Endothelial cell of umbilical vein (primary cell): Measurements from ENCODE around the gene RALGAPA1. TPM values are rescaled to one million over a fixed set of nuclear protein-coding genes. Genes with fewer than 3 reads are reported as not detected.

Experiments
- BruUV-seq: library from RNA; stranded (reverse); fragments of 400-500 nt; replicated peaks from 2 replicates; lab custom pipeline; 2021; lab: Mats Ljungman, UMichigan
- CTCF ChIA-PET: fragments of 300-600, 350-600 bp; sonication (Branson Sonifier 250); formaldehyde crosslinking; loops from one replicate; lab custom pipeline; 2021; ENCODE audit warnings: antibody characterized with exemption, inconsistent platforms; lab: Charles Lee
- POLR2A ChIA-PET: fragments of 300-600, 350-600 bp; sonication (Branson Sonifier 250); formaldehyde crosslinking; loops from one replicate; lab custom pipeline; 2021; ENCODE audit warnings: antibody characterized with exemption, inconsistent platforms; lab: Charles Lee
- DNase-seq: peaks from one replicate; pipeline ENCODE4 v3.0.0-alpha.2; 2011; ENCODE audit warnings: low read depth, low spot score
- FAIRE-seq: peaks from 2 replicates; lab custom pipeline; 2011; peaks lifted over from hg19 to GRCh38; lab: Jason Lieb, UNC
- H2AFZ ChIP-seq: 2 replicates; pipeline ENCODE4 v1.6.0; 2012; ENCODE audit warnings: low read depth, low read length, control low read depth, inconsistent platforms
- H3K27ac ChIP-seq: 2 replicates; pipeline ENCODE4 v1.5.1; 2011; ENCODE audit warnings: low read depth, mild to moderate bottlenecking, control low read depth, low read length, moderate library complexity; ENCODE audit not compliant: insufficient read depth
- H3K27me3 ChIP-seq, 2 experiments: 2 replicates each; pipeline versions ENCODE4 v1.6.0 to v1.6.1; 2011; ENCODE audit warnings: low read length in 2 of 2, mixed read lengths in 1 of 2; ENCODE audit not compliant: control insufficient read depth in 2 of 2, insufficient read depth in 2 of 2
- H3K36me3 ChIP-seq, 2 experiments: 2 replicates in 1 of 2; 3 replicates in 1 of 2; pipeline ENCODE4 v1.5.1; 2011; ENCODE audit warnings: low read length in 2 of 2, mild to moderate bottlenecking in 1 of 2, moderate library complexity in 1 of 2; ENCODE audit not compliant: control insufficient read depth in 2 of 2, insufficient read depth in 2 of 2; ENCODE audit errors: extremely low read depth in 1 of 2
- H3K4me1 ChIP-seq: 3 replicates; pipeline ENCODE4 v1.5.1; 2011; ENCODE audit warnings: mild to moderate bottlenecking, low read length; ENCODE audit not compliant: control insufficient read depth, insufficient read depth; ENCODE audit errors: extremely low read depth
- H3K4me2 ChIP-seq: 2 replicates; pipeline ENCODE4 v1.6.1; 2011; ENCODE audit warnings: low read length, control low read depth, mixed read lengths; ENCODE audit not compliant: insufficient read depth
- H3K4me3 ChIP-seq, 3 experiments: fragments of 200-600 bp in 1 of 3; sonication (generic), shearing (Covaris generic) in 1 of 3; replicated peaks in 1 of 3; 2 replicates each; pipeline ENCODE4 v1.5.1; 2011 to 2016; ENCODE audit warnings: control low read depth in 3 of 3, low read length in 3 of 3, mild to moderate bottlenecking in 2 of 3, inconsistent platforms in 1 of 3, low read depth in 1 of 3, moderate library complexity in 1 of 3; ENCODE audit not compliant: insufficient read depth in 1 of 3
- H3K79me2 ChIP-seq: 2 replicates; pipeline ENCODE4 v1.6.0; 2012; ENCODE audit warnings: low read length, inconsistent platforms; ENCODE audit not compliant: control insufficient read depth, insufficient read depth
- H3K9ac ChIP-seq: replicated peaks from 2 replicates; pipeline ENCODE3; 2011; ENCODE audit warnings: low read length, control low read depth; ENCODE audit not compliant: insufficient read depth; ENCODE audit errors: extremely low read depth
- H3K9me1 ChIP-seq: replicated peaks from 3 replicates; pipeline ENCODE4 v1.6.0; 2011; ENCODE audit warnings: mild to moderate bottlenecking, low read length; ENCODE audit not compliant: control insufficient read depth, insufficient read depth; ENCODE audit errors: extremely low read depth
- H3K9me3 ChIP-seq: replicated peaks from 2 replicates; pipeline ENCODE4 v1.5.1; 2012; ENCODE audit warnings: low read length, inconsistent platforms; ENCODE audit not compliant: control insufficient read depth, insufficient read depth
- H4K20me1 ChIP-seq: replicated peaks from 2 replicates; pipeline ENCODE3; 2011; ENCODE audit warnings: mild to moderate bottlenecking, low read length; ENCODE audit not compliant: control insufficient read depth, insufficient read depth; ENCODE audit errors: extremely low read depth
- CTCF ChIP-seq, 2 donors: IDR thresholded peaks; 1 replicate in 1 of 2; 2 replicates in 1 of 2; pipeline ENCODE4 v1.5.1; 2011; ENCODE audit warnings: low read length in 2 of 2, mild to moderate bottlenecking in 2 of 2, moderate library complexity in 2 of 2, control low read depth in 1 of 2, inconsistent platforms in 1 of 2, low read depth in 1 of 2; ENCODE audit not compliant: insufficient read depth in 1 of 2; ENCODE audit errors: extremely low read depth in 1 of 2
- EZH2 ChIP-seq: IDR thresholded peaks from 2 replicates; pipeline ENCODE4 v1.6.1; 2012; ENCODE audit warnings: borderline replicate concordance, low read depth, mild to moderate bottlenecking, moderate library complexity, low read length, inconsistent platforms; ENCODE audit not compliant: severe bottlenecking
- FOS ChIP-seq: IDR thresholded peaks from 2 replicates; pipeline ENCODE4 v1.6.1; 2011; ENCODE audit warnings: mild to moderate bottlenecking, low read length, moderate library complexity, borderline replicate concordance; ENCODE audit not compliant: insufficient read depth
- GATA2 ChIP-seq: IDR thresholded peaks from 2 replicates; pipeline ENCODE4 v1.7.0; 2011; ENCODE audit warnings: low read depth, mild to moderate bottlenecking, moderate library complexity, mixed read lengths, low read length; ENCODE audit not compliant: insufficient read length, insufficient read depth
- JUN ChIP-seq: IDR thresholded peaks from 2 replicates; pipeline ENCODE4 v1.6.1; 2011; ENCODE audit warnings: borderline replicate concordance, low read depth; ENCODE audit not compliant: insufficient read length, insufficient read depth
- MAX ChIP-seq: IDR thresholded peaks from 2 replicates; pipeline ENCODE4 v1.6.1; 2011; ENCODE audit not compliant: insufficient read depth, insufficient read length
- MYC ChIP-seq: IDR thresholded peaks from one replicate; pipeline ENCODE4 v1.6.1; 2011; ENCODE audit warnings: mild to moderate bottlenecking, low read depth, low read length
- POLR2A ChIP-seq: IDR thresholded peaks from 2 replicates; pipeline ENCODE4 v1.6.1; 2012; ENCODE audit warnings: low read depth, mild to moderate bottlenecking, control low read depth, low read length
- POLR2AphosphoS5 ChIP-seq: IDR thresholded peaks from 2 replicates; pipeline ENCODE4 v1.6.1; 2012; ENCODE audit warnings: low read depth, mild to moderate bottlenecking, control low read depth, low read length, moderate library complexity; ENCODE audit not compliant: insufficient read depth
- dilution Hi-C: fragments of 300-500 bp; cut with MboI; formaldehyde crosslinking; loops from one replicate; pipeline ENCODE4 v1.15.0; 2019; ENCODE audit warnings: low sequenced_read_pairs; ENCODE audit not compliant: extremely low pct_ligation_motif_present
- intact Hi-C: fragments of 100-400 bp; cut with micrococcal nuclease; formaldehyde crosslinking; loops from one replicate; pipeline ENCODE4 v1.10.0; 2022
- polyA plus RNA-seq, 4 experiments: library from polyadenylated mRNA; depleted of rRNA in 3 of 4; stranded (reverse) in 3 of 4; unstranded in 1 of 4; fragments of >200 nt; gene quantifications; 2 replicates each; pipeline versions ENCODE4 v1.2.1 to v1.2.3, GENCODE V29; 2011 to 2012; ENCODE audit warnings: missing spikeins in 1 of 4
- total RNA-seq: library from RNA; stranded (reverse); gene quantifications from 2 replicates; pipeline ENCODE4 v1.2.3, GENCODE V29; 2021

Gene RALGAPA1
- total and polyA plus RNA-seq, 2 donors (not counting 3 experiments of a cell fraction or from before 2014, with no cell fraction given): 6.1 to 30.9 TPM

- CTCF ChIA-PET: interaction anchor here (1.2 to 5.1 kb wide), 3 partner anchors 29 to 152 kb away, joined by 3 to 28 read pairs (median 4); no protein-coding TSS in a partner anchor
- POLR2A ChIA-PET: no interaction called here
- dilution Hi-C loops (no loop called here), intact Hi-C loops (no loop called here)
- H3K9me3 ChIP-seq: no peaks in the 10 kb centered on the region
- no peaks in the 10 kb centered on the region for H3K9me1 ChIP-seq
- no peak overlapping the region for H3K4me3 ChIP-seq
- no peaks in the 10 kb centered on the region for H4K20me1 ChIP-seq
- no peak for DNase-seq
- no peaks in the 10 kb centered on the region for H3K79me2 ChIP-seq
- no peak overlapping the region for H3K9ac ChIP-seq
- peaks cover 17% of the 10 kb centered on the region for H3K4me1 ChIP-seq
- H3K36me3 ChIP-seq: no peaks in the 10 kb centered on the region
- peaks cover 30 to 46% of the 10 kb centered on the region in 2 experiments for H3K27me3 ChIP-seq
- no peak overlapping the region for H3K27ac ChIP-seq
- TF ChIP-seq EZH2 (peak; percentile 4), FOS (no peak)
- no TSS peak for BruUV-seq
- FAIRE-seq: no peak
- no peak overlapping the region for H3K4me2 ChIP-seq
- no peak overlapping the region for H2AFZ ChIP-seq
Measured at GRCh38 chr14:35535483-35536112, 273.5 kb downstream of the RALGAPA1 start.

GRCh38 chr14:35534873-35535482 lies 274.1 kb downstream of the RALGAPA1 start:
- Histone ChIP-seq H2AFZ (no peak overlapping the region), H3K27ac (no peak overlapping the region), H3K4me1 (peaks cover 17% of the 10 kb centered on the region), H3K79me2 (no peaks in the 10 kb centered on the region), H3K4me3 (peak overlapping the region in 1 of 3 experiments; percentile 63), H3K9me1 (no peaks in the 10 kb centered on the region), H4K20me1 (no peaks in the 10 kb centered on the region), H3K9me3 (no peaks in the 10 kb centered on the region), H3K4me2 (peak overlapping the region; percentile 20), H3K36me3 (no peaks in the 10 kb centered on the region), H3K9ac (no peak overlapping the region), H3K27me3 (peaks cover 36 to 52% of the 10 kb centered on the region in 2 experiments)
- ChIA-PET POLR2A (no interaction called here), CTCF (interaction anchor here (2.1 to 5.1 kb wide), 2 partner anchors 96 to 153 kb away, joined by 12 to 28 read pairs; no protein-coding TSS in a partner anchor)
- dilution Hi-C loops (no loop called here), intact Hi-C loops (loop anchor here (1.0 to 5.0 kb wide), 3 partner anchors 152 to 292 kb away; partner anchors contain the start of genes BRMS1L and RALGAPA1)
- BruUV-seq: no TSS peak
- FAIRE-seq (no peak), DNase-seq (peak; percentile 69)
- TF ChIP-seq POLR2A: no peak
- peak; percentile 72 for TF ChIP-seq POLR2AphosphoS5
- TF ChIP-seq GATA2: no peak
- TF ChIP-seq MYC: no peak
- TF ChIP-seq FOS: peak; percentile 13
- TF ChIP-seq EZH2: peak; percentile 72
- TF ChIP-seq JUN: no peak
- no peak for TF ChIP-seq CTCF (IDR thresholded peaks at IDR 0.05; ENCODE audit: extremely low read depth in 1 of 2, insufficient read depth in 1 of 2, low read depth in 1 of 2, low read length in 2 of 2)
- TF ChIP-seq MAX: peak; percentile 43
